ENCODE results near the gene GALNT9. TPM values are rescaled to one million over a fixed set of nuclear protein-coding genes. Genes with fewer than 3 reads are reported as not detected.

The GALNT9 gene
- polyA plus RNA-seq, 1 donor from 2014 or later, result 13.5 TPM

DNA sequence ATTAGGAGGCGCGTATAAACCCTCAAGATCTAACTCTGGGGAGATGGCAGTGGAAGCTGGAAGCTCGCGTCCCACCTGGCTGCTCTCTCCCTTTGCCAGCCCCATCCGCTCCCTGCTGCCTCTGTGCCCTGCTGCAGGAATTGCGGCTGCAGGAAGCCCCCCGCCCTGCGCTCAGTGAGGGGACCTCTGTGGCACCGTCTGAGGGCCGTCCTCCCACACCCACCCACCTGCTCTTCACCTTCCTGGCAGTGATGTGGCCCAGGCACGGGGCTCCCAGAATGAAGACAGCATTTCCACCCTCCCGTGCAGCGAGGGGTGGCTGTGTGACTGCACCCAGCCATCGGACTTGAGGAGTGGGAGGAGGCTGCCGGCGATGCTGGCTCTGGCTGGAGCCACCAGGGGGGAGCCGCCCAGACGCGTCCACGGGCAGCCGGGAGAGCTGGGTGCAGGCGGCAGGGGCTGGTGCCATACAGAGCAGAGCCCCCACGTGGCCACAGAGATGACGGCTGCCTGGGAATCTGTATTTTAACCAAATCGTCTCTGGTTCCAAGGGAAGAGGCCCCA, 28.3 kb upstream of the GALNT9 start:
- Histone ChIP-seq H4K20me1 (ENCODE audit: insufficient read depth) (no peaks in the 10 kb centered on the region), H3K4me2 (ENCODE audit: low read length) (no peak overlapping the region), H3K36me3 (ENCODE audit: insufficient read depth, low read length) (no peaks in the 10 kb centered on the region), H3K4me3 (ENCODE audit: low read length) (no peak overlapping the region), H3K9ac (ENCODE audit: low read length) (no peak overlapping the region), H3K79me2 (replicated peaks; ENCODE audit: insufficient read depth, low read length) (no peaks in the 10 kb centered on the region), H3K9me3 (ENCODE audit: low read length) (no peaks in the 10 kb centered on the region), H3F3A (ENCODE audit: insufficient read depth, low read length, poor library complexity, severe bottlenecking) (no peaks in the 10 kb centered on the region), H3K27me3 (ENCODE audit: insufficient read depth, low read depth, low read length) (no peaks in the 10 kb centered on the region), H2AFZ (ENCODE audit: low read depth, low read length) (no peak overlapping the region), H3K9me2 (ENCODE audit: insufficient read depth, low read length) (no peaks in the 10 kb centered on the region), H3K27ac (ENCODE audit: low read length) (no peak overlapping the region)
- TF ChIP-seq SMC3 (conservative IDR thresholded peaks at IDR 0.05; ENCODE audit: poor library complexity) (no peak), EP300 (conservative IDR thresholded peaks at IDR 0.05; ENCODE audit: poor library complexity, severe bottlenecking) (no peak), RAD21 (conservative IDR thresholded peaks at IDR 0.05) (no peak), POLR2AphosphoS5 (IDR thresholded peaks at IDR 0.05) (no peak), TAF1 (IDR thresholded peaks at IDR 0.05; ENCODE audit: low read depth) (no peak), MXI1 (conservative IDR thresholded peaks at IDR 0.05; ENCODE audit: poor library complexity, severe bottlenecking) (no peak), EZH2 (IDR thresholded peaks at IDR 0.05; ENCODE audit: borderline replicate concordance, insufficient read depth, low read length, poor library complexity, severe bottlenecking) (no peak)
- TF ChIP-seq, protein P1, sequence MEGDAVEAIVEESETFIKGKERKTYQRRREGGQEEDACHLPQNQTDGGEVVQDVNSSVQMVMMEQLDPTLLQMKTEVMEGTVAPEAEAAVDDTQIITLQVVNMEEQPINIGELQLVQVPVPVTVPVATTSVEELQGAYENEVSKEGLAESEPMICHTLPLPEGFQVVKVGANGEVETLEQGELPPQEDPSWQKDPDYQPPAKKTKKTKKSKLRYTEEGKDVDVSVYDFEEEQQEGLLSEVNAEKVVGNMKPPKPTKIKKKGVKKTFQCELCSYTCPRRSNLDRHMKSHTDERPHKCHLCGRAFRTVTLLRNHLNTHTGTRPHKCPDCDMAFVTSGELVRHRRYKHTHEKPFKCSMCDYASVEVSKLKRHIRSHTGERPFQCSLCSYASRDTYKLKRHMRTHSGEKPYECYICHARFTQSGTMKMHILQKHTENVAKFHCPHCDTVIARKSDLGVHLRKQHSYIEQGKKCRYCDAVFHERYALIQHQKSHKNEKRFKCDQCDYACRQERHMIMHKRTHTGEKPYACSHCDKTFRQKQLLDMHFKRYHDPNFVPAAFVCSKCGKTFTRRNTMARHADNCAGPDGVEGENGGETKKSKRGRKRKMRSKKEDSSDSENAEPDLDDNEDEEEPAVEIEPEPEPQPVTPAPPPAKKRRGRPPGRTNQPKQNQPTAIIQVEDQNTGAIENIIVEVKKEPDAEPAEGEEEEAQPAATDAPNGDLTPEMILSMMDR (IDR thresholded peaks at IDR 0.05; ENCODE audit: poor library complexity, severe bottlenecking), result no peak

DNA sequence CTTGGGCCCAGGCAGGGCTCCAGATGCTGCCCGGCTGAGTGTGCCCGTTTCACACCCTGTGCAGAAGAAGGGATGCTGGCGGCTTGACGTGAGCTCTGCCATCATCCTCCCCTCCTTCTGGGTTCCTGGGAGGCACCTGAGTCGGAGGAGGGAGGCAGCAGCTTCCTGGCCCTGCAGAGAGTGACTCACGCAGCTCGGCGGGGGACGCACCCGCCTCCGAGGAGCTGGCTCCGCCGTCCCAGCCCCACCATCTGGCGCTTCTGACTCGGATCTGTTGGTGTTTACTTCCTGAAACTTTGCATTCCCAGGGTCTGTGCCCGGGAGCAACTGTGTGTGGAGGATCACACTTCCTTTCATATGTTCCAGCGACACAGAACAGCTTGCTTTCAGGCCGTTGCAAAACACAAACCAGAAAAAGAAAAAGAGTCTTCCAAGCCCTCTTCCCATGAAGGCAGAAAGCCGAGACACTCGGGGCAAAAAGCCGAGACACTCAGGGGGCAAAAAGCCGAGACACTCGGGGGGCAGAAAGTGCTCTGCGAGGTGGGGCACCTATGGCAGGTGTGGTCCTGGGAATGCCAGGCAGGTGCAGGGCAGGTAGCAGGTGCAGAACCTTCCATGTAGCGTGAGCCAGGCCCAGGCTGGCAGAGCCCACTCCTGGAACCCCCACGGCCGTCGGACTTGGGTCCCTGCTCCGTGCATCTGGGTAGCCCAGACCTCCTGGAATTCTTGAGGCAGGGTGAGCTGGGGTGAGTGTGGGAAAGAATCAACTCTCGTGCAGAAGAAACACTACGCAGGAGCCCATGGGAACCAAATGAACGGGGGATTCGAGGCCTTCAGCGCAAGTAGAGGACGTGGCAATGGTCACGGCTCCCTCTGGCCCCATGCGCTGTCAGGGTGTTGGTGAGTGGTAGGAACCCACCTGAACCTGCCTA, 27.6 kb upstream of the GALNT9 start:
- TF ChIP-seq MXI1 (conservative IDR thresholded peaks at IDR 0.05; ENCODE audit: poor library complexity, severe bottlenecking), result no peak
- no peak for TF ChIP-seq EZH2 (IDR thresholded peaks at IDR 0.05; ENCODE audit: borderline replicate concordance, insufficient read depth, low read length, poor library complexity, severe bottlenecking)
- TF ChIP-seq POLR2AphosphoS5 (IDR thresholded peaks at IDR 0.05), result no peak
- no peak for TF ChIP-seq TAF1 (IDR thresholded peaks at IDR 0.05; ENCODE audit: low read depth)
- TF ChIP-seq, protein P2, sequence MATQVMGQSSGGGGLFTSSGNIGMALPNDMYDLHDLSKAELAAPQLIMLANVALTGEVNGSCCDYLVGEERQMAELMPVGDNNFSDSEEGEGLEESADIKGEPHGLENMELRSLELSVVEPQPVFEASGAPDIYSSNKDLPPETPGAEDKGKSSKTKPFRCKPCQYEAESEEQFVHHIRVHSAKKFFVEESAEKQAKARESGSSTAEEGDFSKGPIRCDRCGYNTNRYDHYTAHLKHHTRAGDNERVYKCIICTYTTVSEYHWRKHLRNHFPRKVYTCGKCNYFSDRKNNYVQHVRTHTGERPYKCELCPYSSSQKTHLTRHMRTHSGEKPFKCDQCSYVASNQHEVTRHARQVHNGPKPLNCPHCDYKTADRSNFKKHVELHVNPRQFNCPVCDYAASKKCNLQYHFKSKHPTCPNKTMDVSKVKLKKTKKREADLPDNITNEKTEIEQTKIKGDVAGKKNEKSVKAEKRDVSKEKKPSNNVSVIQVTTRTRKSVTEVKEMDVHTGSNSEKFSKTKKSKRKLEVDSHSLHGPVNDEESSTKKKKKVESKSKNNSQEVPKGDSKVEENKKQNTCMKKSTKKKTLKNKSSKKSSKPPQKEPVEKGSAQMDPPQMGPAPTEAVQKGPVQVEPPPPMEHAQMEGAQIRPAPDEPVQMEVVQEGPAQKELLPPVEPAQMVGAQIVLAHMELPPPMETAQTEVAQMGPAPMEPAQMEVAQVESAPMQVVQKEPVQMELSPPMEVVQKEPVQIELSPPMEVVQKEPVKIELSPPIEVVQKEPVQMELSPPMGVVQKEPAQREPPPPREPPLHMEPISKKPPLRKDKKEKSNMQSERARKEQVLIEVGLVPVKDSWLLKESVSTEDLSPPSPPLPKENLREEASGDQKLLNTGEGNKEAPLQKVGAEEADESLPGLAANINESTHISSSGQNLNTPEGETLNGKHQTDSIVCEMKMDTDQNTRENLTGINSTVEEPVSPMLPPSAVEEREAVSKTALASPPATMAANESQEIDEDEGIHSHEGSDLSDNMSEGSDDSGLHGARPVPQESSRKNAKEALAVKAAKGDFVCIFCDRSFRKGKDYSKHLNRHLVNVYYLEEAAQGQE (IDR thresholded peaks at IDR 0.05; ENCODE audit: borderline replicate concordance), result no peak
- TF ChIP-seq SMC3 (conservative IDR thresholded peaks at IDR 0.05; ENCODE audit: poor library complexity), result no peak
- TF ChIP-seq RAD21 (conservative IDR thresholded peaks at IDR 0.05), result no peak
- TF ChIP-seq, protein P1 (IDR thresholded peaks at IDR 0.05; ENCODE audit: poor library complexity, severe bottlenecking), result no peak
- TF ChIP-seq EP300 (conservative IDR thresholded peaks at IDR 0.05; ENCODE audit: poor library complexity, severe bottlenecking), result no peak
- H3K27ac ChIP-seq (ENCODE audit: low read length), result no peak overlapping the region
- no peaks in the 10 kb centered on the region for H3F3A ChIP-seq (ENCODE audit: insufficient read depth, low read length, poor library complexity, severe bottlenecking)
- no peak overlapping the region for H2AFZ ChIP-seq (ENCODE audit: low read depth, low read length)
- H4K20me1 ChIP-seq (ENCODE audit: insufficient read depth), result no peaks in the 10 kb centered on the region
- no peaks in the 10 kb centered on the region for H3K27me3 ChIP-seq (ENCODE audit: insufficient read depth, low read depth, low read length)
- no peak overlapping the region for H3K4me2 ChIP-seq (ENCODE audit: low read length)
- no peaks in the 10 kb centered on the region for H3K36me3 ChIP-seq (ENCODE audit: insufficient read depth, low read length)
- no peak overlapping the region for H3K9ac ChIP-seq (ENCODE audit: low read length)
- H3K9me2 ChIP-seq (ENCODE audit: insufficient read depth, low read length), result no peaks in the 10 kb centered on the region
- H3K4me3 ChIP-seq (ENCODE audit: low read length), result no peak overlapping the region
- no peaks in the 10 kb centered on the region for H3K9me3 ChIP-seq (ENCODE audit: low read length)
- H3K79me2 ChIP-seq (replicated peaks; ENCODE audit: insufficient read depth, low read length), result no peaks in the 10 kb centered on the region
